RWPE2 (cell line): ENCODE results near the gene RBMS1.
A peak's percentile ranks its signal among the peaks of the same experiment; 100 is the strongest.

Source experiments
- ATAC-seq: fragments of 200-7000 bp; cut with Tn5 transposase; 3 replicates; pipeline ENCODE4 v1.9.1; 2021; ENCODE audit warnings: low read depth
- DNase-seq: peaks from one replicate; pipeline ENCODE4 v3.0.0-alpha.2; 2020; ENCODE audit warnings: low spot score
- H3K27ac ChIP-seq: fragments of 450-650 bp; 2 replicates; pipeline ENCODE4 v1.5.1; 2017; ENCODE audit warnings: mild to moderate bottlenecking; ENCODE audit not compliant: poor library complexity, severe bottlenecking
- H3K27me3 ChIP-seq: fragments of 250-450 bp; sonication (Bioruptor Pico); 2 replicates; pipeline ENCODE4 v1.5.1; 2021; ENCODE audit warnings: mild to moderate bottlenecking, moderate library complexity; ENCODE audit not compliant: insufficient read depth, poor library complexity, severe bottlenecking
- H3K36me3 ChIP-seq: fragments of 250-450 bp; sonication (Bioruptor Pico); 2 replicates; pipeline ENCODE4 v1.5.1; 2020; ENCODE audit warnings: low read depth, mild to moderate bottlenecking, moderate library complexity
- H3K4me1 ChIP-seq: fragments of 250-450 bp; sonication (Bioruptor Pico); 2 replicates; pipeline ENCODE4 v1.5.1; 2021; ENCODE audit warnings: mild to moderate bottlenecking, moderate library complexity; ENCODE audit not compliant: insufficient read depth, poor library complexity, severe bottlenecking
- H3K4me3 ChIP-seq: fragments of 250-450 bp; sonication (Bioruptor Pico); 2 replicates; pipeline ENCODE4 v1.5.1; 2021; ENCODE audit warnings: mild to moderate bottlenecking, moderate library complexity; ENCODE audit not compliant: severe bottlenecking
- H3K9me3 ChIP-seq: fragments of 250-450 bp; sonication (Bioruptor Pico); 2 replicates; pipeline ENCODE4 v1.5.1; 2021; ENCODE audit warnings: mild to moderate bottlenecking, moderate library complexity; ENCODE audit not compliant: severe bottlenecking
- TF ChIP-seq, protein P1 (sequence below): fragments of 450-650 bp; IDR thresholded peaks from one replicate; pipeline ENCODE4 v1.5.1; 2017; ENCODE audit warnings: mild to moderate bottlenecking, moderate library complexity; ENCODE audit not compliant: poor library complexity, severe bottlenecking

The RBMS1 gene

DNA sequence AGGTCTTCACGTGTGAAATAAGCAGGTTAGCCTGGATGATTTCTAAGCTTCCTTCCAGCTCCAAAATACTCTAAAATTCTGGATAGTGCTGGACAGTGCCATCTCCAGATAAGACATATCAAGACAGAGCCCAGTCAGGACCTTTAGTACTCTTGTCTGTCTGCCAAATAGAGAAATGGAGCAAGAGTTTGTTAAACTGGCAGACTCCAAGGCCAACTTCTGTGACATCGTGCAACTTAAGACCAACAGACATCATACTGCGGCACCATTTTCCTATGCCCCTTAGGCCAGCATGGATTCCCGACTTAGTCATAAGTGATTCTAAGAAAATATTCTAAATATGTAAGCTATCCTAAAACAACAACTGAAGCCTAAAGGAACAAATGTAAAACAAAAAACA is 118.6 kb downstream of the RBMS1 start:
- peaks cover 86% of the 10 kb centered on the region for H3K4me1 ChIP-seq
- DNase-seq, result no peak
- no peak for ATAC-seq
- no peaks in the 10 kb centered on the region for H3K9me3 ChIP-seq
- H3K27me3 ChIP-seq, result no peaks in the 10 kb centered on the region
- TF ChIP-seq, protein P1, sequence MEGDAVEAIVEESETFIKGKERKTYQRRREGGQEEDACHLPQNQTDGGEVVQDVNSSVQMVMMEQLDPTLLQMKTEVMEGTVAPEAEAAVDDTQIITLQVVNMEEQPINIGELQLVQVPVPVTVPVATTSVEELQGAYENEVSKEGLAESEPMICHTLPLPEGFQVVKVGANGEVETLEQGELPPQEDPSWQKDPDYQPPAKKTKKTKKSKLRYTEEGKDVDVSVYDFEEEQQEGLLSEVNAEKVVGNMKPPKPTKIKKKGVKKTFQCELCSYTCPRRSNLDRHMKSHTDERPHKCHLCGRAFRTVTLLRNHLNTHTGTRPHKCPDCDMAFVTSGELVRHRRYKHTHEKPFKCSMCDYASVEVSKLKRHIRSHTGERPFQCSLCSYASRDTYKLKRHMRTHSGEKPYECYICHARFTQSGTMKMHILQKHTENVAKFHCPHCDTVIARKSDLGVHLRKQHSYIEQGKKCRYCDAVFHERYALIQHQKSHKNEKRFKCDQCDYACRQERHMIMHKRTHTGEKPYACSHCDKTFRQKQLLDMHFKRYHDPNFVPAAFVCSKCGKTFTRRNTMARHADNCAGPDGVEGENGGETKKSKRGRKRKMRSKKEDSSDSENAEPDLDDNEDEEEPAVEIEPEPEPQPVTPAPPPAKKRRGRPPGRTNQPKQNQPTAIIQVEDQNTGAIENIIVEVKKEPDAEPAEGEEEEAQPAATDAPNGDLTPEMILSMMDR, result no peak
- H3K36me3 ChIP-seq, result no peaks in the 10 kb centered on the region
- H3K27ac ChIP-seq, result peak overlapping the region; percentile 93
- no peak overlapping the region for H3K4me3 ChIP-seq

DNA sequence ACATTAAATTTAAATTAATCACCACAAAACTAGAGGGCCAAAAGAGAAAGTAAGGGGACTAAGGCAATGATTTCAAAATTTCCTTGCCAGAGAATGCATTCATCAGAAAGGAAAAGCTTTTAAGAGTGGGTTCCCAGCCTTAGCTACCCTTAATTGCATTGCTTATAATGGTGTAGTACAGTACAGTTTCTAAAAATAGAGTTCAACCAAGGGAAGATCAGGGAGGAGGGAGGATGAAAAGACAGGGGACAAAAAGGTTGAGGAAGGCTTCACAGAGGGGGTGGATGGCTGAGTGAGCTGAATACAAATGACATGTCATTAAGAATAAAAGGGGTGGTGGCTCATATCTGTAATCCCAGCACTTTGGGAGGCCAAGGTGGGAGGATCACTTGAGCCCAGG is 119.9 kb downstream of the RBMS1 start:
- TF ChIP-seq, protein P1, result no peak
- DNase-seq (no peak), ATAC-seq (no peak)
- Histone ChIP-seq H3K27ac (peak overlapping the region; percentile 93), H3K4me1 (peaks cover 80% of the 10 kb centered on the region), H3K36me3 (no peaks in the 10 kb centered on the region), H3K9me3 (no peaks in the 10 kb centered on the region), H3K27me3 (no peaks in the 10 kb centered on the region), H3K4me3 (no peak overlapping the region)

DNA sequence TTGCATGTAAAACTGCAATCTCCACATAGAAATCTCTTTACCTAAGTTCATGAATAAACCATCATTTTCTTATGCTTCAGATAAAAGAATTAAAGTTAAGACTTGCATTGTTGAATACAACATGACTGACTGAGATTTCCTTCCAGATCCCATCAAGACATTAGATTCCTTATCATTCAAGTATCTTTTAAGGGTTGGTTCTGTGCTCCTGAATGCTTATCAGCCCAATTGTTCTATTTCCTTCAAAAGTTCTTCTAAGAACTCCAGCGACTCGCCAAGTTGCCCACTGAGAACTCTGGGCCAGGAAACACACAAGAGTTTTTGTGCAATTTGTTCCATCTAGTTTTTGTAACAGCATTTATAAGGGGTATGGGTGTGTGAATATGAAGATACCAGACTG is 120.3 kb downstream of the RBMS1 start:
- no peak overlapping the region for H3K4me3 ChIP-seq
- H3K9me3 ChIP-seq, result no peaks in the 10 kb centered on the region
- TF ChIP-seq, protein P1, result no peak
- ATAC-seq (no peak), DNase-seq (no peak)
- no peaks in the 10 kb centered on the region for H3K36me3 ChIP-seq
- H3K4me1 ChIP-seq, result peaks cover 83% of the 10 kb centered on the region
- no peaks in the 10 kb centered on the region for H3K27me3 ChIP-seq
- peak overlapping the region; percentile 93 for H3K27ac ChIP-seq

DNA sequence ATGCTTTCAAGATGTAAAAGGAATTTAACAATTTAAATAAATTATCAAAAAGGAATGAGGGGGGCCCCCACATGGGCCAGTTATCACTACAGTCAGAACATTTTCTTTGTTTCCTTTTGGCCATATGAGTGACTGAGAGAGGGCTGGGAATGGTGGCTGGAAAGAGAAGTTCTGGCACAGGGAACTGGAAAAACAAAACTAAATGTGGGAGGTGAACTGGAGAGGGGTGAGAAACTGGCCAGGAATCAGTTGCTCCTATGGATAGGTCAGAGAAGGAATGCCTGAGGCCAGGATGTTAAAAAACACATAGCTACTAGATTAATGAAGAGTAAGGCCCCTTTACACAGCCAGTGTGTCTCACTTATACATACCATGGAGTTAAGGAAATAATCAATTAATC is 121.0 kb downstream of the RBMS1 start:
- Histone ChIP-seq H3K4me3 (no peak overlapping the region), H3K36me3 (no peaks in the 10 kb centered on the region), H3K27me3 (no peaks in the 10 kb centered on the region), H3K9me3 (no peaks in the 10 kb centered on the region), H3K27ac (peak overlapping the region; percentile 93), H3K4me1 (peaks cover 81% of the 10 kb centered on the region)
- TF ChIP-seq, protein P1, result no peak
- ATAC-seq, result 0 out of 3 replicates have a peak, but pooled peaks have one; percentile 7
- DNase-seq, result no peak

DNA sequence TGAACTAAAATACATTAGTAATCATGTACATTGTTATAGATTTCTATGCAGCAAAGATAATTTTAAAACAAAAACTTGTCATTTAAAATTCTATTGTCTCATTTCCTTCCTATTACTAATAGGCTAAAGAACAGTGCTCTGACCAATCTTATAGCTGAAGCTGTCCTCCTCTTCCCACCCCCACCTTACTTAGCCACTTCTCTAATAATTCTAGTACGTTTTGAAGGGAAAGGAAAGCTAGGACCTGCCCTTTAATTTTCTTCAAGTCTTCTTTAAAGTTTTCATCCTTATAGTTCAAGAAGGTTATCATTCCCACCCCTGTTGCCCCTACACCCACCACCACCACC is 121.6 kb downstream of the RBMS1 start:
- Histone ChIP-seq H3K4me3 (no peak overlapping the region), H3K4me1 (peaks cover 78% of the 10 kb centered on the region), H3K27ac (peak overlapping the region; percentile 93), H3K9me3 (no peaks in the 10 kb centered on the region), H3K36me3 (peaks cover 1% of the 10 kb centered on the region; the same call in 1 of the 2 replicates), H3K27me3 (no peaks in the 10 kb centered on the region)
- TF ChIP-seq, protein P1, result no peak
- DNase-seq, result no peak
- no peak for ATAC-seq
